Measurements from ENCODE around the gene ATP11B. TPM values are rescaled to one million over a fixed set of nuclear protein-coding genes. Genes with fewer than 3 reads are reported as not detected.

Gene ATP11B
- total and polyA plus RNA-seq, 9 of the 15 experiments (the other 6 are each of a cell fraction or from before 2014, with no cell fraction given): 11.9 to 68.7 (median 41.8) TPM

- TF ChIP-seq E2F6 (IDR thresholded peaks at IDR 0.05; ENCODE audit: borderline replicate concordance in 1 of 2, extremely low read depth in 1 of 2, insufficient read depth in 1 of 2, insufficient read length in 1 of 2, low read depth in 1 of 2, low read length in 1 of 2, poor library complexity in 1 of 2, severe bottlenecking in 1 of 2): no peak
- no peak for TF ChIP-seq RBM22 (IDR thresholded peaks at IDR 0.05; ENCODE audit: low read depth, low read length, poor library complexity, severe bottlenecking)
- TF ChIP-seq MBD1 (CRISPR knock-in tag; IDR thresholded peaks at IDR 0.05): no peak
- TF ChIP-seq ZNF311 (CRISPR knock-in tag; IDR thresholded peaks at IDR 0.05): no peak
- TF ChIP-seq SPI1 (IDR thresholded peaks at IDR 0.05; ENCODE audit: borderline replicate concordance, low read depth, low read length): no peak
- TF ChIP-seq CTCFL (IDR thresholded peaks at IDR 0.05; ENCODE audit: borderline replicate concordance, insufficient read depth, low read depth, low read length, poor library complexity, severe bottlenecking): no peak
- no peak for TF ChIP-seq ZNF41 (CRISPR knock-in tag; conservative IDR thresholded peaks at IDR 0.05)
- no peak for TF ChIP-seq RERE (CRISPR knock-in tag; IDR thresholded peaks at IDR 0.05; ENCODE audit: borderline replicate concordance)
- no peak for TF ChIP-seq NEUROD1 (IDR thresholded peaks at IDR 0.05; ENCODE audit: borderline replicate concordance, low read depth, low read length, partially characterized antibody)
- TF ChIP-seq MNT (conservative IDR thresholded peaks at IDR 0.05): no peak
- no peak for TF ChIP-seq TAF15 (IDR thresholded peaks at IDR 0.05; ENCODE audit: low read depth, low read length)
Measured at GRCh38 chr3:182787302-182788036, 5.8 kb upstream of the ATP11B start (continued).
